ENCODE data around the gene AKAP9. TPM values are rescaled to one million over a fixed set of nuclear protein-coding genes. Genes with fewer than 3 reads are reported as not detected.

AKAP9 gene
- total and polyA plus RNA-seq, 9 of the 15 experiments (the other 6 are each of a cell fraction or from before 2014, with no cell fraction given): 25.5 to 80.9 (median 46.3) TPM

- TF ChIP-seq ZKSCAN3 (CRISPR knock-in tag; IDR thresholded peaks at IDR 0.05): no peak
- TF ChIP-seq ZNF785 (CRISPR knock-in tag; IDR thresholded peaks at IDR 0.05): no peak
- no peak for TF ChIP-seq ZNF121 (CRISPR knock-in tag; conservative IDR thresholded peaks at IDR 0.05)
- no peak for TF ChIP-seq DEAF1 (CRISPR knock-in tag; IDR thresholded peaks at IDR 0.05)
- no peak for TF ChIP-seq KHSRP (IDR thresholded peaks at IDR 0.05)
- no peak for TF ChIP-seq MXI1 (IDR thresholded peaks at IDR 0.05; ENCODE audit: low read depth, low read length)
- TF ChIP-seq ATF2 (CRISPR knock-in tag; IDR thresholded peaks at IDR 0.05): no peak
- no peak for TF ChIP-seq EWSR1 (IDR thresholded peaks at IDR 0.05; ENCODE audit: borderline replicate concordance, low read depth, partially characterized antibody)
- TF ChIP-seq PHTF2 (CRISPR knock-in tag; IDR thresholded peaks at IDR 0.05): no peak
- peak; percentile 38 for TF ChIP-seq PCBP1 (IDR thresholded peaks at IDR 0.05; ENCODE audit: low read depth, low read length, poor library complexity, severe bottlenecking)
- no peak for TF ChIP-seq RNF2 (IDR thresholded peaks at IDR 0.05)
- TF ChIP-seq ZNF384 (IDR thresholded peaks at IDR 0.05; ENCODE audit: low read depth, low read length): 0 out of 2 replicates have a peak, but pooled peaks have one; percentile 6
- TF ChIP-seq MCM7 (IDR thresholded peaks at IDR 0.05): no peak
- TF ChIP-seq, protein P1, sequence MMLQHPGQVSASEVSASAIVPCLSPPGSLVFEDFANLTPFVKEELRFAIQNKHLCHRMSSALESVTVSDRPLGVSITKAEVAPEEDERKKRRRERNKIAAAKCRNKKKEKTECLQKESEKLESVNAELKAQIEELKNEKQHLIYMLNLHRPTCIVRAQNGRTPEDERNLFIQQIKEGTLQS (IDR thresholded peaks at IDR 0.05): no peak; the same call in 1 of the 2 replicates
- TF ChIP-seq, protein P1 (CRISPR knock-in tag; conservative IDR thresholded peaks at IDR 0.05): no peak
- TF ChIP-seq MEIS2 (IDR thresholded peaks at IDR 0.05; ENCODE audit: partially characterized antibody): peak; percentile 63
- TF ChIP-seq BDP1 (IDR thresholded peaks at IDR 0.05; ENCODE audit: insufficient read depth, insufficient read length): no peak
- TF ChIP-seq RBFOX2 (IDR thresholded peaks at IDR 0.05; ENCODE audit: low read depth, low read length): peak; percentile 98
- no peak; the same call in 1 of the 2 replicates for TF ChIP-seq EGR1 (conservative IDR thresholded peaks at IDR 0.05)
- TF ChIP-seq TCFL5 (CRISPR knock-in tag; conservative IDR thresholded peaks at IDR 0.05): no peak
- no peak for TF ChIP-seq FOS (IDR thresholded peaks at IDR 0.05; ENCODE audit: extremely low read depth, insufficient read length)
- TF ChIP-seq ZNF398 (CRISPR knock-in tag; IDR thresholded peaks at IDR 0.05): no peak
- TF ChIP-seq DNMT1 (IDR thresholded peaks at IDR 0.05): no peak
- TF ChIP-seq ZNF408 (CRISPR knock-in tag; IDR thresholded peaks at IDR 0.05; ENCODE audit: low read depth): no peak
These were observed at the start of gene AKAP9 (continued) for GRCh38 chr7:91940572-91941341.
